Stomach smooth muscle (tissue), 2 donors: ENCODE measurements around the gene SLC29A2.

ENCODE experiments used
- H3K27ac ChIP-seq: one replicate; pipeline ENCODE4 v1.7.0; 2013; ENCODE audit warnings: mild to moderate bottlenecking, low read length, inconsistent platforms
- H3K27me3 ChIP-seq, 2 donors: one replicate each; pipeline ENCODE4 v1.7.0; 2013; ENCODE audit warnings: low read length in 2 of 2; ENCODE audit not compliant: insufficient read depth in 2 of 2, control insufficient read depth in 1 of 2
- H3K36me3 ChIP-seq, 2 donors: one replicate each; pipeline ENCODE4 v1.7.0; 2013; ENCODE audit warnings: low read length in 2 of 2; ENCODE audit not compliant: control insufficient read depth in 2 of 2, insufficient read depth in 2 of 2
- H3K4me1 ChIP-seq: one replicate; pipeline ENCODE4 v1.7.0; 2013; ENCODE audit warnings: low read length; ENCODE audit not compliant: control insufficient read depth, insufficient read depth
- H3K4me3 ChIP-seq, 2 donors: one replicate each; pipeline ENCODE4 v1.7.0; 2013; ENCODE audit warnings: low read length in 2 of 2
- H3K9ac ChIP-seq, 2 donors: one replicate each; pipeline ENCODE4 v1.7.0; 2013; ENCODE audit warnings: low read length in 2 of 2, mild to moderate bottlenecking in 1 of 2
- H3K9me3 ChIP-seq, 2 donors: one replicate each; pipeline ENCODE4 v1.7.0; 2013; ENCODE audit warnings: low read length in 2 of 2; ENCODE audit not compliant: control insufficient read depth in 2 of 2
- donor health status: healthy.
- donor health status: Pancreatic carcinoma.

Gene SLC29A2, protein sequence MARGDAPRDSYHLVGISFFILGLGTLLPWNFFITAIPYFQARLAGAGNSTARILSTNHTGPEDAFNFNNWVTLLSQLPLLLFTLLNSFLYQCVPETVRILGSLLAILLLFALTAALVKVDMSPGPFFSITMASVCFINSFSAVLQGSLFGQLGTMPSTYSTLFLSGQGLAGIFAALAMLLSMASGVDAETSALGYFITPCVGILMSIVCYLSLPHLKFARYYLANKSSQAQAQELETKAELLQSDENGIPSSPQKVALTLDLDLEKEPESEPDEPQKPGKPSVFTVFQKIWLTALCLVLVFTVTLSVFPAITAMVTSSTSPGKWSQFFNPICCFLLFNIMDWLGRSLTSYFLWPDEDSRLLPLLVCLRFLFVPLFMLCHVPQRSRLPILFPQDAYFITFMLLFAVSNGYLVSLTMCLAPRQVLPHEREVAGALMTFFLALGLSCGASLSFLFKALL

DNA sequence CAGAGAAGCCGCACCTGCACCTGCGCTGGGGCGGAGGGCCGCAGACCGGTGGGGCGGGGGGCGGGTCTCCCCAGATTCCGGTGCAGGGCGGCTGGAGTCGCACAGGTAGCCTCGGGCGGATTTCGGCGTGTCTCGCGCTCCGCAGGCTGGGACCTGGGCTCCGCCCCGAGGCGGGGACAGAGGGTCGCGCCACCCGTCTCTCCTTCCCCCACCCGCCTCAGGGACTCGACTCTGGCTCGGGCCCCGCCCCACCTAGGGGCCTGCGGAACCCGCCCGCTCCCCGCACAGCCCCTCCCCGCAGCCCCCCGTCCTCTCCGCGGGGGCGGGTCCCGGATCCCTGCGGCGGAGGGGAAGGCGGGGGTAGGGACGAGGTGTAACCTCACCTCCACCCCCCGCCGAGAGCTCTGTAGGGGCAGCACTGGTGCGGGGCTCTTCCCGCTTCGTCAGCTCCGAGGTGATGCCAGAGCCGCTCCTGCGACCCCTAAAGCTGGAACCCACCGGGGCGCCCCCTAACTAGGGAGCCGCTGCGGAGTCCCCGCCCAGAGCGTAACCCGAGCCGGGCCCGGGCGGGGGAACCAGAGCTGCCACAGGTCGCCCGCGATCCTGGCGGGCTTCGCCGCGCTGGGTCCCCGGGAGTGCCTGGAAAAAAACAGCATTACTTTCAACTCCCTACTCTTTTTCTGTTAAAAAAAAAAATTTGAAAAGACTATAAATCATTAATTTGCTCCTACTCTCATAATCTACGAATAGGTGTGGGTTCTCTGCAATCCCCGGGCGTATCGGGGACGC is at the start of gene SLC29A2:
TSS of gene SLC29A2 (minus strand) at position 134 of the 789 bp plus-strand sequence. CDS start 169 bp downstream, outside the sequence.
- Histone ChIP-seq H3K9ac (peak within 1 kb of the TSS in 1 of 2 donors; percentile 27), H3K27ac (no peak within 1 kb of the TSS), H3K4me3 (peak within 1 kb of the TSS; percentile 62 to 72), H3K36me3 (no peaks in the 10 kb centered on the region), H3K9me3 (no peaks in the 10 kb centered on the region), H3K27me3 (peaks cover 22 to 30% of the 10 kb centered on the region in 2 donors), H3K4me1 (peaks cover 15% of the 10 kb centered on the region)

GRCh38 chr11:66420671-66421476 is 49.3 kb upstream of the SLC29A2 start, which contains the start of gene NPAS4:
NPAS4 (plus strand) TSS chr11:66421035; CDS start chr11:66421180, 145 bp downstream.
- no peaks in the 10 kb centered on the region for H3K9me3 ChIP-seq
- H3K27ac ChIP-seq: no peak within 1 kb of the TSS
- peaks cover 41% of the 10 kb centered on the region for H3K4me1 ChIP-seq
- no peak within 1 kb of the TSS for H3K9ac ChIP-seq
- peaks cover 0 to 2% of the 10 kb centered on the region in 2 donors for H3K27me3 ChIP-seq
- peaks cover 33 to 36% of the 10 kb centered on the region in 2 donors for H3K36me3 ChIP-seq
- H3K4me3 ChIP-seq: no peak within 1 kb of the TSS

DNA sequence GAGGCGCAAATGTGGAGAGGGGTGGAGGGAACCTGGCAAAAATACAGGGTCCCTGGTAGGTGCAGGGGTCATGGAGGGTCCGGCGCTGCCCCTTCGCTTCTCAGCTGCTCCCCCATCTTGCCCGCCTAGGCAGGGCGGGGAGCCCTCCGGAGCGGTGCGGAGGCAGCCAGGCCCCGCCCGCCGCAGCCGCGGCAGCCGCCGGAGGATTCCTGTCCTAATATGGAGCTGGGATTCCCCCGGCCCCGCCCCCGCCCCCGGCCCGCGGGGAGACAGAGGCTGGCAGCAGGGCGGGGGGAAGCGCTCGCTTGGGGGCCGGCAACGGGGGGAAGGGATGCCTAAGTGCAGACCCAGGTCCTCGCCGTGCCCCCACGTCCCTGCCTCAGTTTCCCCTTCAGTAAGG is 48.3 kb upstream of the SLC29A2 start:
- H3K4me3 ChIP-seq: peak overlapping the region in 1 of 2 donors; percentile 40
- H3K27ac ChIP-seq: no peak overlapping the region
- H3K9ac ChIP-seq: no peak overlapping the region
- H3K4me1 ChIP-seq: peaks cover 44% of the 10 kb centered on the region
- peaks cover 23 to 27% of the 10 kb centered on the region in 2 donors for H3K36me3 ChIP-seq
- H3K9me3 ChIP-seq: no peaks in the 10 kb centered on the region
- peaks cover 0 to 2% of the 10 kb centered on the region in 2 donors for H3K27me3 ChIP-seq

DNA sequence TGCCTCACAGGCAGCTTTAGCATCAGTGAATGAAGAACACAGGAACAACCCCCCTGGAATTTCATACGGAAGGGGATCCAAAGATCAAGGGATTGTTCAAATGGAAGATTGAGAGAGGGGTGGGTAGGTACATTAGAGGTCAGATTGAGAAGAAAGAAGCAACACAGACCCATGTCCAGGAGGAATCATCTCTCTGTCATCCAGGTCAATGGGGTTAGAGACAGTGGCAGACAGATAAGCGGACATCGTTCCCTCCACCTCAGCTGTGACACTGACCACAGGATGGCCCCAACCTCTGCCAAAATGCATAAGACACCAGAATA is 47.4 kb upstream of the SLC29A2 start:
- Histone ChIP-seq H3K9ac (no peak overlapping the region), H3K4me3 (peak overlapping the region in 1 of 2 donors; percentile 44), H3K27ac (no peak overlapping the region), H3K27me3 (peaks cover 0 to 2% of the 10 kb centered on the region in 2 donors), H3K36me3 (peaks cover 14 to 22% of the 10 kb centered on the region in 2 donors), H3K4me1 (peaks cover 53% of the 10 kb centered on the region), H3K9me3 (no peaks in the 10 kb centered on the region)

GRCh38 chr11:66418168-66418985 is 46.8 kb upstream of the SLC29A2 start:
- H3K27me3 ChIP-seq: peaks cover 0 to 2% of the 10 kb centered on the region in 2 donors
- H3K27ac ChIP-seq: no peak overlapping the region
- H3K4me1 ChIP-seq: peaks cover 59% of the 10 kb centered on the region
- peaks cover 9 to 18% of the 10 kb centered on the region in 2 donors for H3K36me3 ChIP-seq
- no peak overlapping the region for H3K9ac ChIP-seq
- no peaks in the 10 kb centered on the region for H3K9me3 ChIP-seq
- peak overlapping the region in 1 of 2 donors; percentile 44 for H3K4me3 ChIP-seq

DNA sequence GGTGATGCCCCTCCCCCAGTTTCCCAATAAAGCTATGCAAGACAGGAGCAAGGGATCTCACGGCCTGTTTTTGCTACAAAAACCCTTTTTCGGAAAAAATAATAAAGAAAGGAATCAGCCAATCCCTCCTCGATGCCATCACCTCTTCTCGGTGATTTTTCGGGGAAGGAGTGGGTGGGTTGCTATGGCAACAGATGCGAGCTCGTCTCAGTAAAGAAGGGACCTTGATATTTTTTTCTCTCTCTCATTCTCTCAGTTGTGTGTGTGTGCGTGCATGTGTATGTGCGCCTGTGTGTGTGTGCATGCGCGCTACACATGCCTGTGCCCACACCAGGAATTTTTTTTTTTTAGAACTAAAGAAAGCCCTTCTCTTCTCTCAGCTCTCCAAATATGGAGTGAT is 45.4 kb upstream of the SLC29A2 start:
- Histone ChIP-seq H3K4me3 (no peak overlapping the region), H3K27me3 (peaks cover 0 to 2% of the 10 kb centered on the region in 2 donors), H3K9me3 (no peaks in the 10 kb centered on the region)

GRCh38 chr11:66415423-66415822 is 43.9 kb upstream of the SLC29A2 start:
- Histone ChIP-seq H3K9me3 (no peaks in the 10 kb centered on the region), H3K36me3 (peaks cover 0 to 5% of the 10 kb centered on the region in 2 donors), H3K4me3 (no peak overlapping the region), H3K27ac (no peak overlapping the region), H3K9ac (no peak overlapping the region), H3K27me3 (peaks cover 0 to 2% of the 10 kb centered on the region in 2 donors), H3K4me1 (peaks cover 75% of the 10 kb centered on the region)

More for the DNA sequence above, 45.4 kb upstream of the SLC29A2 start:
- Histone ChIP-seq H3K4me1 (peaks cover 69% of the 10 kb centered on the region), H3K27ac (no peak overlapping the region), H3K36me3 (peaks cover 0 to 5% of the 10 kb centered on the region in 2 donors), H3K9ac (no peak overlapping the region)

DNA sequence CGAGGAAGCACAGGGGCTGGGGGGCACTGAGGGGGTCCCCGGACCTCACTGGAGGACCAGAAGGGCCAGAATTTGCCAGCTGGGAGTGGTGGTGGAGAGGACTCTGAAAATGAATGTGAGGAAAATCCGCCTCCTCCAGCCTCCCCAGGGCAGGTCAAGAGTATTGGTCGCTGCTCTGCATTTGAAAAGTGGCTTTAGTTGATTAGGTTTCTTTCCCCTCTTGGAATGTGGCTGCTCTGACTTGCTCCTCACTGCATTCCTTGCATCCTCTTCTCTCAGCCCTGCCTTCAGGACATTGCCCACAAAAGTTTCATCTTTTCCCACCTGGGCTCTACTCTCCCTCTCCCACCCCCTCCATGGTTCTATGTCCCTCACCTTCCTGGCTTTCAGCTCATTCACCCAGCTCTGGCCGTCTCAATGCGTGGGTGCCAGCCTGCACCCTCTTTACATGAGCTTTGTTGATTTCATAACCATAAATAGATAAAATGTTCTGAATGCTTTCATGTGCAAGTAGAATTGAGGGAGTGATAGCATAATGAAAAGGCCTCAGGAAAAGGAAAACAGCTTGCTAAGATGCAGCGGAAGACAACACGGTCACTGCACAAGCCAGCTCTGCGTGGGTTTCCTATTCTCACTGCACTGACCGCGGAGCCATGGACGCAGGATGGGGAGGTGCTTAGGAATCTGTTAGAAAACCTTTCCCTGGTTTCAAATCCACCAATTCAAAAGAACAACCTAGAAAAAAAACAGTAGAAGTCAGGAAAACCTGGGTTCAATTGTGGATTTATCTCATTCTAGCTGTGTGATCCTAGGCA is 42.8 kb upstream of the SLC29A2 start:
- H3K36me3 ChIP-seq: peaks cover 0 to 5% of the 10 kb centered on the region in 2 donors
- H3K27me3 ChIP-seq: peaks cover 0 to 2% of the 10 kb centered on the region in 2 donors
- H3K27ac ChIP-seq: no peak overlapping the region
- H3K9me3 ChIP-seq: no peaks in the 10 kb centered on the region
- H3K9ac ChIP-seq: no peak overlapping the region
- H3K4me1 ChIP-seq: peaks cover 76% of the 10 kb centered on the region
- peak overlapping the region in 1 of 2 donors; percentile 76 for H3K4me3 ChIP-seq

GRCh38 chr11:66413167-66413566 is 41.6 kb upstream of the SLC29A2 start:
- Histone ChIP-seq H3K4me1 (peaks cover 67% of the 10 kb centered on the region), H3K9me3 (no peaks in the 10 kb centered on the region), H3K27ac (no peak overlapping the region), H3K4me3 (peak overlapping the region; percentile 25 to 76), H3K9ac (no peak overlapping the region), H3K27me3 (no peaks in the 10 kb centered on the region), H3K36me3 (peaks cover 0 to 5% of the 10 kb centered on the region in 2 donors)
